COR-L47 (cell line): ENCODE measurements around the gene DHX57.

ENCODE experiments used
- DNase-seq: peaks from one replicate; lab custom pipeline; 2025; lab: John Stamatoyannopoulos, UW

The DHX57 gene, protein sequence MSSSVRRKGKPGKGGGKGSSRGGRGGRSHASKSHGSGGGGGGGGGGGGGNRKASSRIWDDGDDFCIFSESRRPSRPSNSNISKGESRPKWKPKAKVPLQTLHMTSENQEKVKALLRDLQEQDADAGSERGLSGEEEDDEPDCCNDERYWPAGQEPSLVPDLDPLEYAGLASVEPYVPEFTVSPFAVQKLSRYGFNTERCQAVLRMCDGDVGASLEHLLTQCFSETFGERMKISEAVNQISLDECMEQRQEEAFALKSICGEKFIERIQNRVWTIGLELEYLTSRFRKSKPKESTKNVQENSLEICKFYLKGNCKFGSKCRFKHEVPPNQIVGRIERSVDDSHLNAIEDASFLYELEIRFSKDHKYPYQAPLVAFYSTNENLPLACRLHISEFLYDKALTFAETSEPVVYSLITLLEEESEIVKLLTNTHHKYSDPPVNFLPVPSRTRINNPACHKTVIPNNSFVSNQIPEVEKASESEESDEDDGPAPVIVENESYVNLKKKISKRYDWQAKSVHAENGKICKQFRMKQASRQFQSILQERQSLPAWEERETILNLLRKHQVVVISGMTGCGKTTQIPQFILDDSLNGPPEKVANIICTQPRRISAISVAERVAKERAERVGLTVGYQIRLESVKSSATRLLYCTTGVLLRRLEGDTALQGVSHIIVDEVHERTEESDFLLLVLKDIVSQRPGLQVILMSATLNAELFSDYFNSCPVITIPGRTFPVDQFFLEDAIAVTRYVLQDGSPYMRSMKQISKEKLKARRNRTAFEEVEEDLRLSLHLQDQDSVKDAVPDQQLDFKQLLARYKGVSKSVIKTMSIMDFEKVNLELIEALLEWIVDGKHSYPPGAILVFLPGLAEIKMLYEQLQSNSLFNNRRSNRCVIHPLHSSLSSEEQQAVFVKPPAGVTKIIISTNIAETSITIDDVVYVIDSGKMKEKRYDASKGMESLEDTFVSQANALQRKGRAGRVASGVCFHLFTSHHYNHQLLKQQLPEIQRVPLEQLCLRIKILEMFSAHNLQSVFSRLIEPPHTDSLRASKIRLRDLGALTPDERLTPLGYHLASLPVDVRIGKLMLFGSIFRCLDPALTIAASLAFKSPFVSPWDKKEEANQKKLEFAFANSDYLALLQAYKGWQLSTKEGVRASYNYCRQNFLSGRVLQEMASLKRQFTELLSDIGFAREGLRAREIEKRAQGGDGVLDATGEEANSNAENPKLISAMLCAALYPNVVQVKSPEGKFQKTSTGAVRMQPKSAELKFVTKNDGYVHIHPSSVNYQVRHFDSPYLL (N-terminal part only)

DNA sequence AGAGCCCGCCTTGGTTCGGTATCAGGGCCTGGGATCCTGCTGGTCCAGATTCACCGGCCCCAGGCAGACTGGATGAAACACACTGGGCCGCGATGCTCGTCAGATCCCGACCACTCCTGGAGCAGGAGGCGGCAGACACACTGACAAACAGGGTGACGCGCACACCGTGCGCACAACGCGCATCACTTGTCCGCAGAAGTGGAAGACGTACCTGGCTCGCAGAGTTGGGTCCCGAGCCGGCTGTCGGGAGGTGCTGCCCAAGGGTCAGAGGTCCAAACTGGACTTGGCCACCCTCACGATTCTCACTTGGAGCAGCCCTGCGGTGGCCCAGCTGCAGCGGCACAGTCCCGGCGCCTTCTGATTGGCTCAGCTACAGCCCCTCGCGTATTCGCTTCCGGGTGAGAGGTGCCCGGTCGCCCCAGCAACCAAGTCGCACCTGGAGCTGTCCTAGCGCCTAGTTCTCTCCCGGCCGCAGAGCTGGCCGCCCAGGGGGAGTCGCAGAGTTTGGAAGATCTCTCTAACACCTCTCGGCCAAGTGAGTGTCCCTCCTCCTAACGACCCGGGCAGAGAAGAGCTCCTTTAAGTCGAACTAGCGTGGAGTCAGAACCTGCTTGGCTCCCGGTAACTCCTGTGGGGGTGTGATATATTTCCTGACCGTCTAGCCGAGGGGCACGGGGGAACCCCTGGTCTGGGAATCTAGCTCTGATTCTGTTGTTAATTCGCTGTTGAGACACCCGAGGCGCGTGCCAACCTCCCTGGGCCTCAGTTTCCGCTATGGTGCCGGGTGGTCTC, at the start of gene DHX57, which contains the start of gene MORN2:
TSS of gene DHX57 (minus strand) at position 359 of the 792 bp plus-strand sequence. CDS start 7,529 bp downstream, outside the sequence.
TSS of gene MORN2 (plus strand) at position 401 of the 792 bp plus-strand sequence.
- peak; percentile 73 for DNase-seq

DNA sequence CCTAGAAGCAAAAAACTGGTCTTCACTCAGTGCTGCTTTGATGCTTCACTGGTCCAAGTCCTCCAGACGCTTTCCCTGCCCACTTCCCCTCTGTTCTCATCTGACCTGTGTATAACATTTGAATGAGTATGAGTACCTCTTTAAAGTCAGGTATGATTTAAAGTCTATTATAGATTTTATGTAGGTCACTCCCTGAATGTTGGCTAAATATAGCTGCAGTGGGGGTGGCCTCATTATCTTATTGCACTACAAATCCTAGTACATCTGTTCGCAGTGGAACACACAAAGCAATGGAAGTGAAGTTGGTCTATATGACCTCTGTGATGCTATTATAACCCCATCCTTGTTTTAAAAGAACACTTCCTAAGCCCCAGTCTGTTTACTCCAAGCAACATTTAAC, 47.2 kb upstream of the DHX57 start:
- no peak for DNase-seq

DNA sequence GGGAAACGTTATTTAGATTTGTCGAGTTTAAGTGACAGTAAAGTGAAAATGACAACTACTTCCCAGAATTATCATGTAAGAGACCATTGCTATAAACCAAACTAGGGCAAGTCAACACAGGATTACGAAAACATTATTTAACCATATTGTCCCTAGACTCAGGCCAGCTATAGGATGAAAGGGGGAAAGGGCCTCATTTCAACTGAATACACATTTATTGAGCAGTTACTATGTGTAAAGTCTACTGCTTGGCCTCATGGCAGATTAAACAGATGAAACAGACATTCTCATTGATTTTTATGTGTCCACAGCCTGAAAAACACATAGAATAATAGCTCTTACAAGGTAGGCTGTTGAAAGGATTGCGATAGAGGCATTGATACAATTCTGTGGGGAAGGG, 46.7 kb upstream of the DHX57 start:
- no peak for DNase-seq

DNA sequence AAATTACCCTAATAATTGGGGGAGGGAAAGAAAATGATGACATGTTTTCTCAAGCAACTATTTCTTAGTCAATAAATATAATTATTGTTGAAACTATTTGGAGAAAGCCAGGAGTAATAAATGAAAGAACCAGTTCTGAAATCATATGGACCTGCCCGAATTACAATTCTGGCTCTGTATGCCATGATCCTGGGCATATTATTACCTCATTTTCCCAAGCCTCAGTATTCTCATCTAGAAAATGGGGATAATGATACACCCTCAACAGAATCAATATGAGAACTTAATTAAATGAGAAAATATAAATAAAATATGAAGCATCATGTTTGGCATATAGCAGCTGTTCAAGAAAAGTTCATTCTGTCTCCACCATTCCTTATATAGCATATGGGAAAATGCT, 36.9 kb upstream of the DHX57 start:
- DNase-seq, result no peak

DNA sequence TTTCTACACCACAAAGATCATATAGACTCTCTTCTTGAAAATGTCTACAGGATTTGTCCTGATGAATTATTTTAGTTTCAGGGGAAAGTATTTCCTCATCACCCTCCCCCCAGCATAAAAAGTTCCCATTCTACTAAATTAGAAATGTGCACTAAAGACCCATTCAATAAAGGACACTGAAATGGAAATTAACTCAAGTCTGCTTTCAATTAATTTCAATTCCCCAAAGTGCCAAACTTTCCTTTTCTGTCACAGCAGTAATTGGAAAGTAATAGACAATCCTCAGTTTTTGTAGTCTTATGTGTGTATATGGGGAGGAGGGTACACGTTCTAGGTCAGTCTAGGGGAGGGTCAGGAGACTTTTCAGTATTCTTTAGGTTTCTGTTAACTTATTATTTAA, 35.5 kb upstream of the DHX57 start:
- no peak for DNase-seq

DNA sequence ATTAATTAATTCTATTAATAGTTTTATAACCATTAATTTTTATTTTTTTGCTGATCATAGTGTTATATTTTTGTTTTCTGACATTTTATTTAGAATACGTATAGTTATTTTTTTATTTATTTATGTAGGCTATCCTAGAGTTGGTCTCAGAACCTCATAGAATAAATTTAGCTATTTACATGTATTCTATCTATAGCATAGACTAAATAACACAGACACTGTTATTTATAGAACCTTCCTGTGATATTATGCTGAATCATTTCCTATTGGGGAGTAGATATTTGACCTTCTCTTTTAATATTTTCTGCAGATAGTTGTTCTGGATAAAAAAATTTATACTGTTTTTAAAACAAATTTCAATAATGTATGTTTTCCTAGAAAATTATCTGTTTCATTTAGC, 34.1 kb upstream of the DHX57 start:
- DNase-seq, result no peak

DNA sequence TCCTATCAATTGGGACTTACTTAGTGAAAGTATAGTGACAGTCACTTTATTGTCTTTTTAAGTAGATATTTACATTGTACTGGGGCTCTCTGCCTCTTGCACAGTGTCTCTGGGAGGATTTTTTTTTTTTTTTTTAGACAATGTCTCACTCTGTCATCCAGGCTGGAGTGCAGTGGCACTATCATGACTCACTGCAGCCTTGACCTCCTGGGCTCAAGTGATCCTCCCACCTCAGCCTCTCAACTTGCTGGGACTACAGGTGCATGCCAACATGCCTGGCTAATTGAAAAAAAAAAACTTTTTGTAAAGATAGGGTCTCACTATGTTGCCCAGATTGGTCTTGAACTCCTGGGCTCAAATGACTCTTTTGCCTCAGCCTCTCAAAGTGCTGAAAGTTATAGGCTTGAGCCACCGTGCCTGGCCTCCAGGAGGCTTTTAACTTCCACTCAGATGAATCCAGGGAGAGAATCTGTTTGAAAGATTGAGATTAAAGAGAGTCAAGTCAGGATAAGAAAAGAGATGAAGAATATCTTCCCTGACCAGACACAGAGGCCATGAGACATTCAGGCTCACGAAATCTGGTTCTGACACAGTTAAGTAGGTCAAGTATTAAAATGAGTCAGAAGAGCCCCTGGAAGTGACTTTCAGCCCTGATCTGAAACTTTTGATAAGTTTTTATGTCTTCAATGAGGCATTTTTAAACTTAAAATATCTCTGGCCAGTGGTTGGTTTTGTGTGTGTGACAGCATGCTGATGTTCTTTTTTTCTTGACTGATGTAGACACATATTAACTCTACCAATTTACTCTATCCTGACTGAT, 32.2 kb upstream of the DHX57 start:
- DNase-seq, result no peak

DNA sequence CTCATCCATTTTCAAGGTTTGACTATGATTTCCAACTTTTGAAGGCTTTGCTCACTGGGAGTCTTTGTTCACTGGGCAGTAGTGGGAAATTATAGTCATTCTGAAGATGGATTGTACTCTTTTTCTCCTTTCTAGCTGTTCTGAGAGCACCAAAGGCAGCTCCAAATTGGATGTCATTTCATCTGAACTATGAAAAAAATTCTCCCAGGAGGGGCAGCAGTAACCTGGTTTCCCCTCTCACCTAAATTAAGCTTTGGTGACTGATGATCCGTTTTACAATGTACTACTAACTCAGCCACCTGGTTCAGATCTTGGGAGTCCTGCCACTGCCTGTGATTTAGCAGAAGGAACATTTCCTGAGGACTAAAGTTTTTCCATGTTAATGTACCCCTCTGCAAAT, 31.5 kb upstream of the DHX57 start:
- no peak for DNase-seq

DNA sequence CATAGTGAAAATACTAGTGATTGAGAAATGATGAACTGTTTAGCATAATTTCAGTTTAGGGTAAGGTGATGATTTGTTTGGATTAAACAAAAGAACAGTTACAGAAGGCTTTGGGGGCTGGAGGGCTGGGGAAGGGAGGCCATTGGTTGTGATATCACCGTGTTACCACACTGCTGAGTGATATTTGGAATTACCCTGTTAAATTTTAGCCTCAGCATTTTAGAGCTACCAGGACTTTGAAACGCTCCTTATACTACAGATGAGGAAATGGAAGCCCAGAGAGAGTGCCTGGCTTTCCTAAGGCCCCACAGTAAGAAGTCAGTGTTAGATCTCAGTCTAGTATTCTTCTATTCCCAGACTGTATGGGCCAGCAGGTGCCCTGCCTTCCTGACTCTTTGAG, 29.5 kb upstream of the DHX57 start:
- no peak for DNase-seq

DNA sequence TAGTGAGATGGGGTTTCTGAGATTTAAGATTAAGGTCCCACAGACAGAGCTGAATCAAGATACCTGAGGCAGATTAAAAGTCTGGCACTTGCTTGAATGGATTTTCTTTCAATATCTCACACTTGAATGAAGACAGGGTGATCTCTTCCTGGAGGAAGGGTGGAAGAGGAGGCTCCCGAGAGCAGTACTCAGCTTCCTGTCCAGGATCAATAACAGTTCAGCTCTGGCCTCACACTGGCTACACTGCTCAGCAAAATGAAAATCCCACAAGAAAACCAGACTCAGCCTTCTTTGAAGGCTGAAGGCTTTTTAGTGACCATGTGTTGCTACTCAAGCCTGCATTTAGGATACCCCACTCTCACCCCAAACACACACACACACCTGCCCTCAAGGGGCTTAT, 25.0 kb upstream of the DHX57 start:
- no peak for DNase-seq

DNA sequence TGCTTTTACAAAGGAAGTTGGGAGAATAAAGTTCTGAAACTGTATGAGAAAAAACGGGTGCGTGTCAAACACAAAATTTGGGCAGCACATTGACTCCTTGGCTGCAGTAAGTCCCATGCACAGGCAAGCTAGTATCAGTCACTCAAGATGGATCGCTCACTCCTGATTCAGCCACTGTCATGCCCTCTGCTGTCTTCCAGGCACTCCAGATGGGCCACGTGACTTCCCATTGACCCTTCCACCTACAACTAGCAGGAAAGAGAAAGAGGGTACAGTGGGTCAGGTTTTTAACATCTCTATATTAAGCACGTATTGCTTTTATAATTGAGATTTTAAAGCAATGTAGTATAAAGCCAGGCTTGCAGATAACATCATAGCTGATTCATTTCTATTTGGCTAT, 22.5 kb upstream of the DHX57 start:
- DNase-seq, result no peak

DNA sequence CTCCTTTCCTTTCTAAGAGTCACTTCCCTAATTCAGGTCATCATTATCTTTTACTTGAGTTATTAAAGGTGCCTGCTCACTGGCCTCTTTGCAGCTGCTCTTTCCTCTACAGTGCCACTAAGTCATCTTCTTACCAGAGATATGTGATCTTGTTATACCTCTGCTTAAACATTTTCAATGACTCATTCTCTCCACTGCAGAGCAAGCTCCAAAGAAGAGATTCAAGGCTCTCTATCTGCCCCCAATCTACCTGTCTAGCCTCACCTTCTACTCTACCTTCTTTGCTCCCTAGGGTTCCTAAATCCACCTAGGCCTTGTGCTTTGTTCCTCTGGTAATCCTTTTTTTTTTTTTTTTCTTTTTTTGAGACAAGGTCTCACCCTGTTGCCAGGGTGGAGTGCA, 17.1 kb upstream of the DHX57 start:
- no peak for DNase-seq

DNA sequence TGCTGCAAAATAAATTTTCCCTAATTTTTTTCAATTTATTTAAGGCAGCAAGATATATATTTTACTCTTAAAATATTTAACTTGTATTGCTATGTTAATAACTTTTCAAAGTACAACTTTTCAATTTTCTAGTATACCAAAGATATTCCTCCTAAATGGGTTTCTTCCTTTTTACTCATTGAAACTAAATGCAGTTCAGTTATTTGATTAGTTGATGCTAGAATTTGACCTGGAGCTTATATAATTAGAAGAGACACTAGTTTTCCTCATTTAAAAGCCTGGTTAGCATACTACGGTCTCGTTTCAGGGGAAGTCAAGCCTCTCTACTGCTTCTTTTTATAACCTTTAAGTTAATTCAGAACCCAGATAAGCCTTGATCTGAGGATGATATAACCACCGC, 13.8 kb upstream of the DHX57 start, which contains the start of gene ARHGEF33:
TSS of gene ARHGEF33 (plus strand) at position 301 of the 400 bp plus-strand sequence. CDS start 29,573 bp downstream, outside the sequence.
- DNase-seq, result no peak

DNA sequence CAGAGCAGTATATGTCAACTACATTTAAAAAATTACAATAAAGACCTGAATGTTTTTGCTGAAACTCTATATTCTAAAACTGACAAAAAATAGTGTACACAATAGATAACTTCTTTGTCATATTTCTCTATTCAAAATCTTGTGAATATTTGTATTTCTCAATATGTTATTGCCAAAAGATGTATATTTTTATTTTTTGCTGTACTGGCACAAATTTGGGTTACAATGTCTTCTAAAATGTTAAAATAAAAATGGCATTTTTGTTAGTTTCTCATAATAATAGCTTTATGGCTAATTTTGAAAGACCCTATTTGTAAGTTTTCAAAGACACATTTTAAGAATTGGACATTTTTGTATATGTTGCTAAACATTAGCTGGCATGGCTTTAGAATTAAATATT, 13.3 kb upstream of the DHX57 start:
- DNase-seq, result no peak

DNA sequence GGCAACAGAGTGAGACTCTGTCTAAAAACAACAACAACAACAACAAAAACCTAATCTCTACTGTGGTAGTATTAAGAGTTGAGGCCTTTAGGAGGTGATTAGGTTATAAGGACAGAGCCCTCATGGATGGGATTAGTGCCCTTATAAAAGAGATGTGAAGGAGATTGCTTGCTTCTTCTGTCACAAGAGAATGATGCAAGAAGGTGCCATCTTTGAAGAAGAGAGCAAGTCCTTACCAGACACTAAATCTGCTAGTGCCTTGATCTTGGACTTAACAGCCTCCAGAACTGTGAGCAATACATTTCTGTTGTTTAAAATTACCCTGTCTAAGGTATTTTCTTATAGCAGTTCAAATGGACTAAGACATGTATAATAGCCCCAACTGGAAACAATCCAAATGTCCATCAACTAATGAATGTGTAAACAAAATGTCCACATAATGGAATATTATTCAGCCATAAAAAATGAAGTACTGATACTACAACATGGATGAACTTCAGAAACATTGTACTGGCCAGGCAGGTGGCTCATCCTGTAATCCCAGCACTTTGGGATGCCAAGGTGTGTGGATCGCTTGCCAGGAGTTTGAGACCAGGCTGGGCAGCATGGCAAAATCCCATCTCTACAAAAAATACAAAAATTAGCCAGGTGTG, 12.3 kb upstream of the DHX57 start:
- DNase-seq, result no peak

DNA sequence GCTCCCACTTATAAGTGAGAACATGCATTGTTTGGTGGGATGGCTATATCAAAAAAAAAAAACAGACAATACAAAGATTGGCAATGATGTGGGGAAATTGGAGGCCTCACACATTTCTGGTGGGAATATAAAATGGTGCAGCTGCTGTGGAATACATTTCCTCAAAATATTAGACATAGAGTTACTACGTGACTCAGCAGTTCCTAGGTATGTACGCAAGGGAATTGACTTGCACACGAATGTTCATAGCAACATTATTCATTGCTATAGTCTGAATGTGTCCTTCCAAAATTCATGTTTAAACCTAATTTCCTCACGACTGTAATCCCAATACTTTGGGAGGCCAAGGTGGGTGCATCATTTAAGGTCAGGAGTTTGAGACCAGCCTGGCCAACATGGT, 11.6 kb upstream of the DHX57 start:
- no peak for DNase-seq

DNA sequence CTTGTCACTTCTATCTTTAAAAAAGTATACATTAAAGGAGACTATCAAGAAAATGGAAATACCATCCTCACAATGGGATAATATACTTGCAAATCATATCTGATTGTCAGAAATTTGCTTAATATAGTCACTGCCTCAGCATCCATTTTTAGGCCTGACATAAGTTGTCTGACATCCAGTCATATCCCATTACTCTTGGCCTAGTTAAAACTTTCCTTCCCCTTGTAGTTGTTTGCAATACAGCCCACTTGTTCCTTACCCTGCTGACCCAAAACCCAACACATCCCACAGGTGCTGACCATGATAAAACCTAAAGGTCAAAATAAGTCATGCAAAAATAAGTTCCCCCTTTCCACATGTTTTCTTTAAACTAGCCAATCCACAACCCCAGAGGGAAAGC, 10.3 kb upstream of the DHX57 start:
- no peak for DNase-seq

DNA sequence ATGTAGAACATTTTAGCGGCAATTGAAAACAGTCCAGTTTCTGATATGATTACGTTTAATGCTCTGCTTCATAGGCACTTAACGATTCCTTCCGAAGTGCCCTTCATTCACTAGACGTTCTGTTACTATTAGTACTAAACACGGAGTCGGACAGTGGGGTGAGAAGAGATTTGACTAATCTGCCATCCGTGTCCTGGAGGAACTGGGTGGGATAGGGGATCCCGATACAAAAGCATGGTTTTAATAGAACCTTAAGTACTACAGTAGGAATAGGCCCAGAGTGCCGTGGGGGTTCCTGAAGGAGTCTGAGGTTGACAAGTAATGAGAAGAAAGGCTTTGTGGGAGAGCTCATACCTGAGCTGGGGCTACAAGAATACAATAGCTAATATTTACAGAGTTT, 673 bp upstream of the DHX57 start:
- no peak for DNase-seq

DNA sequence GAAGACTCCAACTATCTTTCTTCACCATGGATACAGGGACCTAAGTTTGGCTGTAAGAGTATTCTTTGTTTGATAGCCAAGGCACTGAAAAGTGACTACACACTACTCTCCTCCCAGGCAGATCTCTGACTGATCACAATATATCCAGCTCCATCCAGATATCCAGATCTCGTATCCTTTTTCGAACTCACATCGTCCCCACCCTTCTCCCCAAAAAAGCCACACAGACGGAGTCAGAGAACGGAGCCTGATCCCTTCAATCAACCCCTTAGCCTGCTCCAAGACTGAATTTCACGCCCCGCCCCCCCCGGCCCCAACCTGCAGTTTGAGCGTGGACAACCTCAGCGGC, 533 bp downstream of the DHX57 start:
- no peak for DNase-seq

DNA sequence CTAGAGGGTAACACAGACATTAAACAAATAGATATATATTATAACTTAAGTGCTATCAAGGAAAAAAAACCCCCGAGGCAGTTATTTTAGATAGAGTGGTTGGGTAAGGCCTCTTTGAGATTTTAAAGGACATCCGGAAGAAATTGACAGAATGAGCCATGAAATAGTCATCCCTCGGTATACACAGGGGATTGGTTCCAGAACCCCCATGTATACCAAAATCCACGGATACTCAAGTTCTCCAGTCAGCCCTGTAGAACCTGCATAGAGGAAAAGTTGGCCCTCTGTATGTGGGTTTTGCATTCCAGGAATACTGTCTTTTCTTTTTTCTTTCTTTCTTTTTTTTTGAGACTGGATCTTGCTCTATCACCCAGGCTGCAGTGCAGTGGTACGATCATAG, 2.0 kb downstream of the DHX57 start:
- DNase-seq, result no peak
